GM19397 (cell line): ENCODE data around the gene TUB.

Source experiments
- ATAC-seq: cut with Tn5 transposase; IDR thresholded peaks from one replicate; pipeline ENCODE4 v1.9.1; 2021; ENCODE audit warnings: mild to moderate bottlenecking, moderate library complexity; ENCODE audit not compliant: unreplicated experiment

Gene TUB

DNA sequence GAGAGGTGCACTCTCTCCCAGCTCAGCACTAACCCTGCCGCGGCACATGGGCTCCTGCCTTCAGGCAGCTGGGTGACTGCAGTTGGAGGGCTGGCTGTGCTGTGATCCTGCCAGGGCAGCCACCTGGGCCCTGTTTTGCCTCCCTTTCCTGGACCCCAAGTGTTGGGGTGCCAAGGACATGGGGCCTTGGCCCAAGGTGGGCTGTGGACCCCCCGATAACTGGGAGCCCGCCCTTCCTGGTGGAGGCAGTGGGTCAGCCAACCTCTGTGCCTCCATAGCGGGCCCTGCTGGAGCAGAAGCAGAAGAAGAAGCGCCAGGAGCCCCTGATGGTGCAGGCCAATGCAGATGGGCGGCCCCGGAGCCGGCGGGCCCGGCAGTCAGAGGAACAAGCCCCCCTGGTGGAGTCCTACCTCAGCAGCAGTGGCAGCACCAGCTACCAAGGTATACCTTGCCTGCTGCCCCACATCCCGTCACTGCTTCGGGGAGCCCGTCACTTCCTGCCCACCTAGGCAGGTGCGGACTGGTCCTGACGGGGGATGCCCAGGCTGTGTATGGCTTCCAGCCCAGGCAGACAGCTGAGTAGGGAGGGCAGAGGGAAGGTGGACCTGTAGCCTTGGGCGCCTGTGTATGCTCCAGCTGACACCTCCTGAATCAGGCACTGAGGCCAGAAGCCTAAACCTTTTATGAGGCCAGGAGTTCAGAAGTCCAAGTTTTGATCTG is 8.9 kb downstream of the TUB start:
- ATAC-seq, result no peak

- ATAC-seq, result no peak
These were observed 9.7 kb downstream of the TUB start for GRCh38 chr11:8090756-8091155.

GRCh38 chr11:8091721-8092120 is 10.7 kb downstream of the TUB start:
- ATAC-seq, result no peak

GRCh38 chr11:8092587-8093424 is 11.8 kb downstream of the TUB start:
- no peak for ATAC-seq

DNA sequence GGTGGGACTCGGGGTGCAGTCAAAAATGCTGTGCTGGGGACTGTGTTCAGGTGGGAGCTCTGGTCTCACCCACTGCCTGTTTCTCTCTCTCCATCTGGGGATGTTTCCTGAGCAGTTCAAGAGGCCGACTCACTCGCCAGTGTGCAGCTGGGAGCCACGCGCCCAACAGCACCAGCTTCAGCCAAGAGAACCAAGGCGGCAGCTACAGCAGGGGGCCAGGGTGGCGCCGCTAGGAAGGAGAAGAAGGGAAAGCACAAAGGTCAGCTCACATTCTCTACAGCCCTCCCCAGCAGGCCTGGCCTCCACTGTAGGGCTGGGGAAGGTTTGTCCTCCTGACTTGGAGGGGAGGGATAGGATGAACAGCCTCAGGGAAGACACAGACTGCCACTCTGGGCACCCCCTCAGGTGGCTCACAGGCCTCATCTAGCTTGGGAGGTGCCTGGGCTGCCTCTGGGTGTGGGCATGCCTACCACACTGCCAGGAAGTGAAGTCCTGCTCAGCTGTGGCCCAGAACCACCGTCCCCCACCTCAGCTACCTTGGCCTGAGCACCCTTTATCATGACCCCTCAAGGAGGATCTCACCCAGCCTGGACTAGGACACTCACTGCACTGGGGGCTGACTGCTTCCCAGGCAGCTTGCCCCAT is 13.0 kb downstream of the TUB start:
- no peak for ATAC-seq

- ATAC-seq, result no peak
These were observed 13.6 kb downstream of the TUB start for GRCh38 chr11:8094656-8095055.

- ATAC-seq, result no peak
These were observed 14.4 kb downstream of the TUB start for GRCh38 chr11:8095371-8095770.

DNA sequence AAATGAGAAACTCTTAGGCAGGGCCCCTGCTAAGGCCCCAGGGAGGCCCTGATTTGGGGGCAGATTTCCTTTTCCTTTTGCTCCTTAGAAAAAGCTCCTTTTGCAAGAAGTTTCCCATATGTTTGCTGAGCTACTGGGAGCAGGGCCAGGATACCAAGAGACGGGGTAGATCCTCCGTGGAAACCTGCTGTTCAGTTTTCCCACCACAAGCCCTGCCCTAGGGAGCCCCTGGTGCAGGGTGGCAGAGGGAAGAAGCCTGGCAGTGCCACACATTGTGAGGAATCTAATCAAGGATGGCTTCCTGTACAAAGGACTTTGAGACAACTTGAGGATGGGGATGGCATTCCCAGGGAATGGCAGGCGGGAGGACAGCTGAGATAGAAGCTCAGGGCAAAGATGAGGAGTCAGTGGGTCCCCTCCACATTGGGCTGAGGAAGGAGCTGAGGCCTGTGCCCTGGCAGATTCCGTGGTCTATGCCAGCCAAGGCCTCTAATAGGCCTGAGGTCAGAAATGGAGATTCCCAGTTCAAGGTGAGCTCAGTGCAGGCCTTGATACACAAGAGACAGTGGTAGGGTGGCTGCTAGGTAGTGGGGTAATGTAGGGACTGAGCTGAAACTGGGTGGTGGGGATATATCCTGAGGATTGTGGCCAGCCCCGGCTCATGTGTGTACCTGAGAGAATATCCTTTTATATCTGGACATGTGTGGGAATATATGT is 15.0 kb downstream of the TUB start:
- ATAC-seq, result no peak

DNA sequence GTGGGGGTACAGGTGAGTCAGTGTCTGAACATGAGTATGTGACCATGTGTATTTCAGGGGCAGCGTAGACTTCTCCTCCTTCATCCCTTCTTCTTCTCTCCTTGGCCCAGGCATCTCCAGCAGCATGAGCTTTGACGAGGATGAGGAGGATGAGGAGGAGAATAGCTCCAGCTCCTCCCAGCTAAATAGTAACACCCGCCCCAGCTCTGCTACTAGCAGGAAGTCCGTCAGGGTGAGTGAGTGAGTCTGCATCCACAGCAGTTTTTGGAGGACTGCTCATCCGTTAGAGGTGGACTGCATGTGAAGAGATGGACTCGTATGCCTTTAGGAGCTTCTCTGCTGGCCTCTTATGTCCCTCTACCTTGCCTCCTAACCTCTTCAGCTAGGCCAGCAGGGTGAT is 15.6 kb downstream of the TUB start:
- ATAC-seq, result no peak

GRCh38 chr11:8097062-8097461 is 16.1 kb downstream of the TUB start:
- ATAC-seq, result no peak

DNA sequence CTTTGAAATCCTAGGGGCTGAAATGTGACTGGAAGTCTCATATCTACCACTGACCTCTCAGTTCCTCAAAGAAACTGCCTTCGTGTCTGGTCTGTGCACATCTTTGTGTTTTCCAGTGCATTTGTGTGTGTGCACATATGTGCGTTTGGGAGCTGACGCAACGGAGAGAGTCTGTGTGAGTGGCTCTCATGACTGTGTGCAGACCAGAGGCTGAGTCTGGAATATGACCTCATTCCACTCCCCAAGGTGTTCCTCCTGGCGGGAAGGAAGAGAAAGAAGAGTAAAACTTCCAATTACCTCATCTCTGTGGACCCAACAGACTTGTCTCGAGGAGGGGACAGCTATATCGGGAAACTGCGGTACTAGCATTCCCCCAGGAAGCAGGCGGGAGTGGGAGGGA is 16.5 kb downstream of the TUB start:
- ATAC-seq, result no peak

DNA sequence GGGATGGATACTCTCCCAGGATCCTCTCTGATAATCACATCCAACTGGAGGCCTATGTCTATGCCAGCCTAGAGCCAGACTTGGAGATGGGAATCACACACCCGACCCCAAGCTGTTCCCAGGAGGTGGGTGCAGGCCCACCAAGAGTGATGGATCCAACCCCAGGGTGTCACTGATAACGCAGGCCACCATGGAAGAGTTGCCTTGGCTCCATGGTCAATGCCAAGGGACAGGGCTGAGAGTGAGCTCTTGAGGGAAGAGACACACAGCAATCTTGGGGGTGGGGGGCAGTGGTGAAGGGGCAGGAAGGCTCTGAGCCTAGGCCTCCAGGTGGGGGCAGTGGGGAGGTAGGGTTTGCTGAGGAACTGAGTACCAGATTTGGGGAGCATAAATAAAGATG is 16.9 kb downstream of the TUB start:
- no peak for ATAC-seq

DNA sequence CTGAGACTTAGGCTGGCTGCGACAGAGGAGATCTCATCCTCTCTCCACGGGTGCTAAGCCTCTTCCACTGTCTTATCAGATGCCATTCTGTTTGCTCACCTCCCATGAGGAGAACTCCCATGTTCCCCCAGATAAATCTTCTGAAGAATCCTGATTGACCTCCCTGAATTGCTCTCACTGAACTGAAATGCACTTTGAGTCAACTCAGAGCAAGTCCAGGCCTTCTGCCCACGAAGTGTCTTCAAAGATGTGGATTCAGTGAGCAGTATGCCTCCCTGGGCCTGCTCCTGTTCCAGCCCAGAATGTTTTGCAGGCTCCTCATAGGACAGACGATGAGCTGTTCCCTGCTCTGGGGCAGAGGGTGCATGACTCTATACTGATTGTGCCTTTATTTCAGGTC is 17.4 kb downstream of the TUB start:
- no peak for ATAC-seq

DNA sequence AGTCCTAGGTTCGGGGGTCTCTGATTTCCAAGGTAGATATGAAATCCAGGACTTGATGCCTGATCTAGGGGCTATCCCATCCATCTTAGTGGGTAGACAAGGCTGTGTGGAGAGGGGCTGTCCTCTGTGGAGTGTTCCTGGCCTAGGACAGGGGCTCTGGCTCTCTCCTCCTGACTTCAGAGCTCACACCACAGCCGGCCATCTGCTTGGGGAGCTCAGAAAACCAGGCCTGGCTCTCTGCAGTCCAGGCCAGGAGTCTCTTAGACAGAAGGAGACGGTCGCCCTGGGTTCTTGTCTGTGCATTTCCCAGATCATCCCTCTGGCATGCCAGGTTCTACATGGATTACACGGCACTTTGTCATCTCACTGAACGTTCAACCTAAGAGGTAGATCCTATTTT is 17.9 kb downstream of the TUB start:
- ATAC-seq, result no peak

DNA sequence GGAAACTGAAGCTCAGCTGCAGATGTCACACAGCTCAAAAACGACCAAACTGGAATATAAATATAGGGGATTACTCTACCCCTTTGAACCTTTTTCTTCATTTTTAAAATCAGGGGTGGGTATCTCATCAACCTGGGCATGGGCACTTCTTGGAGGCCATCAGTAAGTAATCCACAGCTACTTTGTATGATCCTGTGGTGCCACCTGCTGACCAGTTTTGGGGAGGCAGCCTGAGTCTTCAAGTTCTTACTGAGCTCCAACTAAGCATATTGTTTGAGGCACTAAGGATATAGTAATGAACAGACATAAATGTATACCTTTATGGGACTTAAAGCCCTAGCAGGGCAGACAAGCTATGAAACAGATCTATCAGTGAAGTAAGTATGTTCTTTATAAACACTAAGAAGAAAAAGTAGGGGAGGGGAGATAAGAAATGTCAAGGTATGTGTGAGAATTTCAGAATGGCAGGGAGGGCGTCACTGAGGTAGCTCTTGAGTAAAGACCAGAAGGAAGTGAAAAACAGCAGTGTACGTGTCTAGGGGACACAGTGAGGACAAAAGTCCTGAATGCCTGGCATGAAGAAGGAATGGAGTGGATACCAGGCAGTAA is 18.4 kb downstream of the TUB start:
- ATAC-seq, result peak; percentile 48

DNA sequence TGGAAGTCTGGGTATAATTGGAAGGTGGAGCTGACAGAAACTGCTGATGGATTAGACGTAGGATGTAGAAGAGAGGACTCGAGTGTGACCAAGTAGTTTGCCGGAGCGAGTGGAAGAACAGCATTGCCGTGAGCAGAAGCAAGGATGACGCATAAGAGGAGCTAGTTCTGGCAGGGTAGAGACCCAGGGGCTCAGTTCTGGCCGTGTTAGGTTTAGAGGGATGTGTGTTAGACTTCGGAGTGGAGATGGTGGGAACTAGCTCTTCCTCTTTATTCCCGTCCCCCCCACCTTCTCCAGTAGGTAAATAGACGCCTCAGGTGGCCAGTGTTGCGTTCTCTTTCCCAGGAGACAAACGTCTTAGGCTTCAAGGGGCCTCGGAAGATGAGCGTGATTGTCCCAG is 19.1 kb downstream of the TUB start:
- no peak for ATAC-seq

DNA sequence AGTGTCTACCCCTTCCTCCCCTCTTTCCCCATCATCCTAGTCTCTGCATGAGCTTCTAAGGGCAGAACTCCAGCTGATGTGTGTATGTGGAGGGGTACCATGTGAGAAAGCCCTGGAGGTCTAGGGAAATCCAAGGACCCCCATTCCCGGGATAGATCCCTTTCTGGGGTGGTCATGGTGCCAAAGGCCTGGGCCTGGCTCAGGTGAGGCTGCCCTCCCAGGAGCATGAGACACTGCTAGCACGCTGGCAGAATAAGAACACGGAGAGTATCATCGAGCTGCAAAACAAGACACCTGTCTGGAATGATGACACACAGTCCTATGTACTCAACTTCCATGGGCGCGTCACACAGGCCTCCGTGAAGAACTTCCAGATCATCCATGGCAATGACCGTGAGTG is 19.6 kb downstream of the TUB start:
- ATAC-seq, result no peak

DNA sequence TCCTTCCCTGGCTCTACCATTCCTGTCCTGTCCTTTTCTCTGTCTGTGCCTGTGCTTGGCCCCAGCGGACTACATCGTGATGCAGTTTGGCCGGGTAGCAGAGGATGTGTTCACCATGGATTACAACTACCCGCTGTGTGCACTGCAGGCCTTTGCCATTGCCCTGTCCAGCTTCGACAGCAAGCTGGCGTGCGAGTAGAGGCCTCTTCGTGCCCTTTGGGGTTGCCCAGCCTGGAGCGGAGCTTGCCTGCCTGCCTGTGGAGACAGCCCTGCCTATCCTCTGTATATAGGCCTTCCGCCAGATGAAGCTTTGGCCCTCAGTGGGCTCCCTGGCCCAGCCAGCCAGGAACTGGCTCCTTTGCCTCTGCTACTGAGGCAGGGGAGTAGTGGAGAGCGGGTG is 20.4 kb downstream of the TUB start:
- ATAC-seq, result no peak

- ATAC-seq, result no peak
These were observed 21.4 kb downstream of the TUB start for GRCh38 chr11:8102296-8102915.

DNA sequence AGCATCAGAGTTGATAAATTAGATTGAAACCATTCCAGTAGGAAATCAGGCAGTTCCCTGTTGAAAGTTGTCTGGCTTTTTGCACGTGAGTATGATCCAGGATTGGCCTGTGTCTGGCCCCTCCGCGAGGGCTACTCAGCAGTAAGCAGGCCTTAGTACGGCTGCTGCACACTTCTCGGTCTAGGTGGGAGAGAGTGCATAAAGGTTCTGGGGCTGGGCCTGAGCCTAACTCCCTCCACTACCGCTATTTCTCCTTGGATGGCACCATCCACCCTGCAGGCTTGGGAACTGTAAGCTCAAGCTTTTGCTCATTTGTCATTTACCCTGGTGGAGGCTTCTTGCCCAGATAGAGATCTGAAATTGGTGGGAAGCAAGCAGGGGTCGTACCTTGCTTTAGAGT is 22.0 kb downstream of the TUB start:
- ATAC-seq, result no peak

DNA sequence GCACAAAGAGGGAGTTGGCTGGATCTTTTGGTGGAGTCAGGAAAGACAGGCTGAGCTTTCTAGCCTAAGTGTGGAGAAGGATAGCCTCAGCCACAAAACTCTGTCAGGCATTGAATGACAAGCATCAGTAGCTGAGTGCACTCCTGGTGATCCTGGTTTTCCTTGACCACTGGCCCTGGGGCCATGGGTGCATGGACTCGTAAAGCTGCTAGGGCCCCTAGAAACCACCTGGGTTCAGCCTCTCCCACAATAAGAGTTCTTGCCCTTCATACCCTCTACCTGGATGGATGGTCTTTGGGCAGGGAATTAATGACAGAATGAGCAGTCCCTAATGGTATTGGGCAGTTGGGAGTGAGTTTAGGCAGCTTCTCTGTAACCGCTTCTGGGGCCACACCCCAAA is 22.9 kb downstream of the TUB start:
- ATAC-seq, result no peak
